T-cell (primary cell): Measurements from ENCODE around the gene OS9. TPM values are rescaled to one million over a fixed set of nuclear protein-coding genes. Genes with fewer than 3 reads are reported as not detected.
"Not testable (repeated sequence)": the region's sequence is repeated elsewhere in the genome, so short reads cannot be mapped to it uniquely, and the experiment has no call there.

Experiments used
- ATAC-seq, 4 experiments: fragments of 200-7000 bp in 3 of 4; fragments of 150-1000 bp in 1 of 4; cut with Tn5 transposase; replicated peaks in 1 of 4; 1 replicate in 3 of 4; 2 replicates in 1 of 4; pipeline ENCODE4 v1.10.0; 2021; ENCODE audit warnings: moderate library complexity in 3 of 4, mild to moderate bottlenecking in 2 of 4, moderate number of reproducible peaks in 1 of 4
- CTCF ChIA-PET, 2 donors: fragments of 300-600 bp; sonication (Branson Sonifier 250); formaldehyde crosslinking; loops; one replicate each; lab custom pipeline; 2022; ENCODE audit warnings: antibody characterized with exemption in 2 of 2; lab: Charles Lee
- POLR2A ChIA-PET, 2 donors: fragments of 300-600 bp; sonication (Branson Sonifier 250); formaldehyde crosslinking; loops; one replicate each; lab custom pipeline; 2022; ENCODE audit warnings: antibody characterized with exemption in 2 of 2; lab: Charles Lee
- DNase-seq, 35 experiments: peaks; one replicate each; pipeline versions ENCODE4 v3.0.0 to v3.0.0-alpha.2; 2013 to 2023
- H3K27ac ChIP-seq: one replicate; pipeline ENCODE4 v1.5.1; 2013; ENCODE audit warnings: low read length
- H3K27me3 ChIP-seq, 2 experiments: replicated peaks in 1 of 2; 1 replicate in 1 of 2; 2 replicates in 1 of 2; pipeline versions ENCODE4 v1.6.1 to v1.7.0; 2013; ENCODE audit warnings: low read length in 1 of 2, mixed read lengths in 1 of 2; ENCODE audit not compliant: control insufficient read depth in 2 of 2, insufficient read depth in 2 of 2; ENCODE audit errors: extremely low read depth in 1 of 2
- H3K36me3 ChIP-seq, 2 donors: 1 replicate in 1 of 2; 2 replicates in 1 of 2; pipeline versions ENCODE4 v1.6.1 to v1.7.0; 2013; ENCODE audit warnings: low read length in 1 of 2; ENCODE audit not compliant: control insufficient read depth in 2 of 2, insufficient read depth in 1 of 2; ENCODE audit errors: extremely low read depth in 1 of 2
- H3K4me1 ChIP-seq, 2 experiments: 1 replicate in 1 of 2; 2 replicates in 1 of 2; pipeline versions ENCODE4 v1.6.1 to v1.7.0; 2013; ENCODE audit warnings: low read length in 2 of 2, mixed read lengths in 1 of 2; ENCODE audit not compliant: insufficient read depth in 2 of 2, control insufficient read depth in 1 of 2; ENCODE audit errors: extremely low read depth in 1 of 2
- H3K4me3 ChIP-seq, 2 donors: 1 replicate in 1 of 2; 2 replicates in 1 of 2; pipeline versions ENCODE4 v1.5.1 to v1.7.0; 2013; ENCODE audit warnings: mild to moderate bottlenecking in 2 of 2, low read length in 1 of 2, moderate library complexity in 1 of 2; ENCODE audit not compliant: control insufficient read depth in 1 of 2; ENCODE audit errors: extremely low read depth in 1 of 2
- H3K9me3 ChIP-seq: 2 replicates; pipeline ENCODE4 v1.7.0; 2013
- H3K27ac Mint-ChIP-seq, 2 donors: one replicate each; pipeline ENCODE4 v1.8.0; 2020 to 2021; ENCODE audit warnings: mild to moderate bottlenecking in 2 of 2, mixed read lengths in 2 of 2
- H3K27me3 Mint-ChIP-seq, 2 donors: one replicate each; pipeline ENCODE4 v1.8.0; 2021 to 2022; ENCODE audit warnings: mixed read lengths in 2 of 2
- H3K36me3 Mint-ChIP-seq: one replicate; pipeline ENCODE4 v1.8.0; 2021; ENCODE audit warnings: mixed read lengths
- H3K4me1 Mint-ChIP-seq, 3 donors: one replicate each; pipeline ENCODE4 v1.8.0; 2020 to 2022; ENCODE audit warnings: mixed read lengths in 3 of 3, mild to moderate bottlenecking in 1 of 3
- H3K4me3 Mint-ChIP-seq, 3 donors: one replicate each; pipeline ENCODE4 v1.8.0; 2020 to 2022; ENCODE audit warnings: mild to moderate bottlenecking in 3 of 3, mixed read lengths in 3 of 3, moderate library complexity in 3 of 3
- H3K9me3 Mint-ChIP-seq, 3 donors: one replicate each; pipeline ENCODE4 v1.8.0; 2020 to 2022; ENCODE audit warnings: mixed read lengths in 3 of 3
- WGBS: methylation state at CpG from one replicate; pipeline ENCODE4 v1.1.5; 2013; ENCODE audit warnings: missing lambda C conversion rate; ENCODE audit not compliant: insufficient coverage; 5-methylcytosine and 5-hydroxymethylcytosine counted together
- total RNA-seq, 35 experiments: library from RNA in 6 of 35; stranded (reverse) in 6 of 35; fragments of 120-200 nt in 1 of 35; gene quantifications; one replicate each; pipeline versions ENCODE4 v1.2.1 to v1.2.4 and lab custom pipeline; 2013 to 2026

Gene OS9
- total RNA-seq, 5 donors from 2014 or later (not counting 1 experiment from before 2014, with no cell fraction given), result 135 to 181 (median 164) TPM

DNA sequence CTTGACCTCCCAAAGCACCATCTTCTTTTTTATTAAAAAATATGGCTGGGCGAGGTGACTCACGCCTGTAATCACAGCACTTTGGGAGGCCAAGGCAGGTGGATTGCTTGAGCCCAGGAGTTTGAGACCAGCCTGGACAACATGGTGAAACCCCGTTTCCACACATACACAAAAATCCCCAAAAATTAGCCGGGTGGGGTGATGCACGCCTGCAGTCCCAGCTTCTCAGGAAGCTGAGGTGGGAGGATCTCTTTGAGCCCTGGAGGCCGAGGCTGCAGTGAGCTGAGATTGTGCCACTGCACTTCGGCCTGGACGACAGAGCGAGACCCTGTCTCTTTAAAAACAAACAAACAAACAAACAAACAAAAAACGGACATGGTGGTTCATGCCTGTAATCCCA lies 24.2 kb upstream of the OS9 start:
- WGBS, result 100% methylated on average over 3 of the region's 10 CpGs
- H3K9me3 ChIP-seq, H3K9me3 Mint-ChIP-seq, H3K4me1 Mint-ChIP-seq, DNase-seq, H3K27ac Mint-ChIP-seq, H3K4me1 ChIP-seq, H3K36me3 ChIP-seq, POLR2A ChIA-PET, ATAC-seq, CTCF ChIA-PET, H3K27ac ChIP-seq, H3K36me3 Mint-ChIP-seq, H3K4me3 ChIP-seq, H3K27me3 ChIP-seq, H3K4me3 Mint-ChIP-seq: not testable (repeated sequence)
- peaks cover 3 to 11% of the 10 kb centered on the region in 2 donors for H3K27me3 Mint-ChIP-seq

DNA sequence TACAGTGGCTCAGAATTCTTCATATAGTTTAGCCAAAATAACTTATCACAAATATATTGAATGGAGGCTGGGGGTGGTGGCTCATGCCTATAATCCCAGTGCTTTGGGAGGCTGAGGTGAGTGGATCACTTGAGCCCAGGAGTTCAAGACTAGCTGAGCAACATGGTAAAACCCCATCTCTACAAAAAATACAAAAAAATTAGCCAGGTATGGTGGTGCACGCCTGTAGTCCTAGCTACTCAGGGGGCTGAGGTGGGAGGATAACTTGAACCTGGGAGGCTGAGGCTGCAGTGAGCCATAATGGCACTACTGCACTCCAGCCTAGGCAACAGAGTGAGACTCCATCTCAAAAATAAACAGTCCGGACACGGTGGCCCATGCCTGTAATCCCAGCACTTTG lies 22.1 kb upstream of the OS9 start:
- H3K4me3 Mint-ChIP-seq, H3K36me3 Mint-ChIP-seq, H3K4me3 ChIP-seq, H3K9me3 Mint-ChIP-seq, H3K27ac Mint-ChIP-seq, H3K9me3 ChIP-seq, H3K27ac ChIP-seq, ATAC-seq, POLR2A ChIA-PET, H3K4me1 Mint-ChIP-seq, H3K27me3 ChIP-seq, H3K36me3 ChIP-seq, H3K4me1 ChIP-seq, DNase-seq: not testable (repeated sequence)
- CTCF ChIA-PET, result interaction anchor here in 1 of 2 donors (0.6 kb wide), 1 partner anchor 159 kb away, joined by 3 read pairs; no protein-coding TSS in a partner anchor
- peaks cover 3 to 11% of the 10 kb centered on the region in 2 donors for H3K27me3 Mint-ChIP-seq
- 93% methylated on average over 2 of the region's 3 CpGs for WGBS

DNA sequence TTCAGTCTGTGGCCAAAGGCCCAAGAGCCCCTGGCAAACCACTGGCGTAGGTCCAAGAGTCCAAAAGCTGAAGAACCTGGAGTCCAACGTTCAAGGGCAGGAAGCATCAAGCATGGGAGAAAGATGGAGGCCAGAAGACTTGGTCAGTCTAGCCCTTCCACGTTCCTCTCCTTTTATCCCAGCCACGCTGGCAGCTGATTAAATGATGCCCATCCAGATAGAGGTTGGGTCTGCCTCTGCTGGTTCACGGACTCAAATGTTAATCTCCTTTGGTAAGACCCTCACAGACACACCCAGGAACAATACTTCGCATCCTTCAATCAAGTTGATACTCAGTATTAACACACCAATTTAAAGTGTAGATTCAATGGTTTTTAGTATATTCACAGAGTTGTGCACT lies 21.1 kb upstream of the OS9 start:
- H3K4me1 ChIP-seq, result no peaks in the 10 kb centered on the region
- Mint-ChIP-seq H3K4me1 (no peaks in the 10 kb centered on the region), H3K27ac (no peak overlapping the region), H3K36me3 (no peaks in the 10 kb centered on the region), H3K9me3 (no peaks in the 10 kb centered on the region), H3K4me3 (no peak overlapping the region), H3K27me3 (peaks cover 3 to 11% of the 10 kb centered on the region in 2 donors)
- ChIA-PET CTCF (interaction anchor here in 1 of 2 donors (0.6 to 0.7 kb wide), 2 partner anchors 214 to 1283 kb away, joined by 4 to 5 read pairs; no protein-coding TSS in a partner anchor), POLR2A (no interaction called here)
- no peak overlapping the region for H3K27ac ChIP-seq
- no peaks in the 10 kb centered on the region for H3K36me3 ChIP-seq
- no peak for DNase-seq
- no peaks in the 10 kb centered on the region for H3K9me3 ChIP-seq
- WGBS, result 83% methylated on average over 2 of the region's 6 CpGs
- peaks cover 0 to 10% of the 10 kb centered on the region in 2 experiments for H3K27me3 ChIP-seq
- H3K4me3 ChIP-seq, result no peak overlapping the region
- ATAC-seq, result no peak

DNA sequence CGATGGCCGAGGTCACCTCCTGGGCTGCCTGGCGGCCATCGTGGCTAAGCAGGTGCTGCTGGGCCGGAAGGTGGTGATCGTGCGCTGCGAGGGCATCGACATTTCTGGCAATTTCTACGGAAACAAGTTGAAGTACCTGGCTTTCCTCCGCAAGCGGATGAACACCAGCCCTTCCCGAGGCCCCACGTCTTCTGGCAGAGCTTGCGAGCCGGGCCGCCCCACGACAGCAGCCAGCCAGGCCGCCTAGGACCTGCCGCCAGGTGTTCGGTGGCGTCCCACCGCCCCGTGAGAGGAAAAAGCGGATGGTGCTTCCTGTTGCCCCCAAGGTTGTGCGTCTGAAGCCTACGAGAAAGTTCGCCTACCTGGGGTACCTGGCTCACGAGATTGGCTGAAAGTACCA lies 19.2 kb upstream of the OS9 start:
- DNase-seq, result no peak
- Mint-ChIP-seq H3K9me3 (no peaks in the 10 kb centered on the region), H3K27ac (no peak overlapping the region), H3K4me1 (no peaks in the 10 kb centered on the region), H3K27me3 (peaks cover 2 to 8% of the 10 kb centered on the region in 2 donors), H3K4me3 (no peak overlapping the region), H3K36me3 (no peaks in the 10 kb centered on the region)
- POLR2A ChIA-PET, result no interaction called here
- H3K9me3 ChIP-seq, result no peaks in the 10 kb centered on the region
- H3K27ac ChIP-seq, result no peak overlapping the region
- WGBS, result 88% methylated on average over 29 of the region's 29 CpGs
- no peak overlapping the region for H3K4me3 ChIP-seq
- no peaks in the 10 kb centered on the region for H3K36me3 ChIP-seq
- H3K27me3 ChIP-seq, result peaks cover 0 to 8% of the 10 kb centered on the region in 2 experiments
- CTCF ChIA-PET, result interaction anchor here in 1 of 2 donors (1.1 kb wide), 1 partner anchor 14 kb away, joined by 3 read pairs; no protein-coding TSS in a partner anchor
- no peaks in the 10 kb centered on the region for H3K4me1 ChIP-seq
- ATAC-seq, result no peak

DNA sequence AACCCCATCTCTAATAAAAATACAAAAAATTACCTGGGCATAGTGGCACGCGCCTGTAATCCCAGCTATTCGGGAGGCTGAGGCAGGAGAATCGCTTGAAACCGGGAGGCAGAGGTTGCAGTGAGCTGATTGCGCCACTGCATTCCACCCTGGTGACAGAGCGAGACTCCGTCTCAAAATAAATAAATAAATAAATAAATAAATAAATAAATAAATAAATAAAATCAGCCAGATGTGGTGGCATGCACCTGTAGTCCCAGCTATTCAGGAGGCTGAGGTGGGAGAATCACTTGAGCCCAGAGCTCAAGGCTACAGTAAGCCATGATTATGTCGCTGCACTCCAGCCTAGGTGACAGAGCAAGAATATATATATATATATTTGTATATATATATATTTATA lies 16.0 kb upstream of the OS9 start:
- no CpG with 5 or more reads among the region's 9 CpGs for WGBS
- not testable (repeated sequence) for ATAC-seq

DNA sequence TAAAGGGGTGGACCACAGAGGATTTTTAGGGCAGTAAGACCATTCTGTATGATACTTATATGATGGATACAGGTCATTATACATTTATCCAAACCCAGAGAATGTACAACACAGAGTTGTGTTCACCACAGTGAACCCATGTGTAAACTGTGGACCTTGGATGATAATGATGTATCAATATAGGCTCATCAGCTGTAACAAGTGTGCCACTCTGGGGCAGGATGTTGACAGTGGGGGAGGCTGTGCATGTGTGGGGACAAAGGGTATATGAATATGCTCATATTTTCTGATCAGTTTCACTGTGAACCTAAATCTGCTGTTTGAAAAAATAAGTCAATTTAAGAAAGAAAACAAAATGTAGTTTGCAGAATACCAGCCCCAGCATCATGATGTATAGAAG lies 14.2 kb upstream of the OS9 start:
- Histone ChIP-seq H3K27me3 (no peaks in the 10 kb centered on the region), H3K4me3 (no peak overlapping the region), H3K27ac (no peak overlapping the region), H3K4me1 (no peaks in the 10 kb centered on the region), H3K36me3 (no peaks in the 10 kb centered on the region), H3K9me3 (no peaks in the 10 kb centered on the region)
- ChIA-PET CTCF (interaction anchor here in 1 of 2 donors (1.2 kb wide), 1 partner anchor 13 kb away, joined by 3 read pairs; no protein-coding TSS in a partner anchor), POLR2A (no interaction called here)
- H3K4me1 Mint-ChIP-seq, result no peaks in the 10 kb centered on the region
- peaks cover 7 to 8% of the 10 kb centered on the region in 2 donors for H3K27me3 Mint-ChIP-seq
- H3K4me3 Mint-ChIP-seq, result no peak overlapping the region
- H3K27ac Mint-ChIP-seq, result no peak overlapping the region
- no peak for ATAC-seq
- H3K36me3 Mint-ChIP-seq, result peaks cover 4% of the 10 kb centered on the region
- peaks cover 4 to 6% (median 4%) of the 10 kb centered on the region in 3 donors for H3K9me3 Mint-ChIP-seq
- DNase-seq, result no peak

More for the DNA sequence above, 16.0 kb upstream of the OS9 start:
- H3K4me1 Mint-ChIP-seq, CTCF ChIA-PET, H3K4me1 ChIP-seq, H3K36me3 Mint-ChIP-seq, H3K4me3 Mint-ChIP-seq, H3K27me3 Mint-ChIP-seq, H3K27me3 ChIP-seq, DNase-seq, H3K27ac ChIP-seq, H3K4me3 ChIP-seq, H3K36me3 ChIP-seq, H3K9me3 ChIP-seq, H3K27ac Mint-ChIP-seq, H3K9me3 Mint-ChIP-seq: not testable (repeated sequence)
- POLR2A ChIA-PET, result interaction anchor here in 1 of 2 donors (0.6 kb wide), 1 partner anchor 333 kb away, joined by 9 read pairs; no protein-coding TSS in a partner anchor
